Measurements from ENCODE around the gene ACOT11.

DNA sequence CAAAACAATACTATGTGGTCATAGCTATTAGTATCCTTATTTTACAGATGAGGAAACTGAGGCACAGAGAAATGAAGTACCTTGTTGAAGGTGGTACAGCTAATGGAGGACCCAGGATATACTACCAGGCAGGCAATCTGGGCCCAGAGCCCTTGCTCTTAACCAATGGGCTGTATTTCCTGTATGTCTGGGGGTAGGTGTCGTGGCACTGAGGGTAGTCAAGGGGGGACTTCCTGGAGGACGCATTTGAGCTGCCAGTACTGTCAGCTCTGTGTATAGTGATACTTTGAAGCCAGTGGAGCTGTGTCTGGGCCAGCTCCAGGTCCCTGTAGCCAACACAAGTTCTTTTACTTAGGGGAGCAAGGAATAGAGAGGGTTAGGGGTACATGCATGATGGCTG, 40.3 kb downstream of the ACOT11 start:
- TF ChIP-seq EZH2 (IDR thresholded peaks at IDR 0.05) (no peak), EZH2phosphoT487 (IDR thresholded peaks at IDR 0.05) (no peak)
- TF ChIP-seq, protein P1, sequence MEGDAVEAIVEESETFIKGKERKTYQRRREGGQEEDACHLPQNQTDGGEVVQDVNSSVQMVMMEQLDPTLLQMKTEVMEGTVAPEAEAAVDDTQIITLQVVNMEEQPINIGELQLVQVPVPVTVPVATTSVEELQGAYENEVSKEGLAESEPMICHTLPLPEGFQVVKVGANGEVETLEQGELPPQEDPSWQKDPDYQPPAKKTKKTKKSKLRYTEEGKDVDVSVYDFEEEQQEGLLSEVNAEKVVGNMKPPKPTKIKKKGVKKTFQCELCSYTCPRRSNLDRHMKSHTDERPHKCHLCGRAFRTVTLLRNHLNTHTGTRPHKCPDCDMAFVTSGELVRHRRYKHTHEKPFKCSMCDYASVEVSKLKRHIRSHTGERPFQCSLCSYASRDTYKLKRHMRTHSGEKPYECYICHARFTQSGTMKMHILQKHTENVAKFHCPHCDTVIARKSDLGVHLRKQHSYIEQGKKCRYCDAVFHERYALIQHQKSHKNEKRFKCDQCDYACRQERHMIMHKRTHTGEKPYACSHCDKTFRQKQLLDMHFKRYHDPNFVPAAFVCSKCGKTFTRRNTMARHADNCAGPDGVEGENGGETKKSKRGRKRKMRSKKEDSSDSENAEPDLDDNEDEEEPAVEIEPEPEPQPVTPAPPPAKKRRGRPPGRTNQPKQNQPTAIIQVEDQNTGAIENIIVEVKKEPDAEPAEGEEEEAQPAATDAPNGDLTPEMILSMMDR (IDR thresholded peaks at IDR 0.05): no peak

Measured in neural progenitor cell (in vitro differentiated cells).